Right atrium auricular region (tissue), 2 donors: ENCODE measurements around the gene POLR2E. TPM values are rescaled to one million over a fixed set of nuclear protein-coding genes. Genes with fewer than 3 reads are reported as not detected.
A peak's percentile ranks its signal among the peaks of the same experiment; 100 is the strongest.
"Not testable (repeated sequence)": the region's sequence is repeated elsewhere in the genome, so short reads cannot be mapped to it uniquely, and the experiment has no call there.

ENCODE experiments used
- DNase-seq: peaks from one replicate; pipeline ENCODE4 v3.0.0-alpha.2; 2019; ENCODE audit warnings: low spot score
- H3K27ac ChIP-seq, 2 donors: fragments of 200-600 bp; sonication (generic); 1 replicate in 1 of 2; 2 replicates in 1 of 2; pipeline ENCODE4 v1.5.1; 2016 to 2019
- H3K27me3 ChIP-seq, 2 donors: fragments of 200-600 bp; sonication (generic); one replicate each; pipeline versions ENCODE4 v1.5.1 to v1.6.0; 2017 to 2019
- H3K36me3 ChIP-seq: fragments of 200-600 bp; sonication (generic); one replicate; pipeline ENCODE4 v1.5.1; 2016
- H3K4me1 ChIP-seq, 2 donors: fragments of 200-600 bp; sonication (generic); one replicate each; pipeline versions ENCODE4 v1.5.1 to v1.6.0; 2017 to 2019
- H3K4me3 ChIP-seq, 2 donors: fragments of 200-600 bp; sonication (generic); 1 replicate in 1 of 2; 2 replicates in 1 of 2; pipeline ENCODE4 v1.5.1; 2017 to 2019; ENCODE audit warnings: mild to moderate bottlenecking in 1 of 2, moderate library complexity in 1 of 2
- H3K9me3 ChIP-seq, 2 donors: fragments of 200-600 bp; sonication (generic); one replicate each; pipeline ENCODE4 v1.5.1; 2019
- total RNA-seq, 2 donors: library from RNA; depleted of rRNA; stranded (reverse); fragments of >200 nt; gene quantifications; one replicate each; pipeline ENCODE4 v1.1.0, GENCODE V29; 2016
- TF ChIP-seq, protein P1 (sequence below), 2 donors: fragments of 200-600 bp; sonication (generic); IDR thresholded peaks; one replicate each; pipeline ENCODE4 v1.5.1; 2019; ENCODE audit warnings: antibody characterized with exemption in 2 of 2

Gene POLR2E
- total RNA-seq, 2 donors from 2014 or later, result 149 to 252 TPM

DNA sequence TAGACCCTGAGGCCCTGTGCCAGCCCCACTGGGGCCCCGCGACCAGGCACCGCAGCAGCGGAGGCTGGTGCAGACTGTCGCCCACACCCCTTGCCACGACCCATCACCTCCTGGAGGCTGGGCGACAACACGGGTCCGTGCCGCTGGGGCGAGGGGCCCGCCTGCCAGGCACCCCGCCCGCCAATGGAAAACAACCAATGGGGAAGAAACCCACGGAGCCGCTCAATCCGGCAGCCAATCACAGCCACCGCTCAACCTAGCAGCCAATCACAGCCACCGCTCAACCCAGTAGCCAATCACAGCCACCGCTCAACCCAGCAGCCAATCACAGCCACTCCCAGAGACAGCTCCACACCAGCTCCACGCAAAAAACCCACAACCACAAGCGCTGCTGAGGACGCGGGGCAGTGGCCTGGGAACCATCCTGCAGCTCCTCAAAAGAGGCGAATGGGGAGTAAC, 38.3 kb upstream of the POLR2E start:
- no peak overlapping the region for H3K4me3 ChIP-seq
- H3K9me3 ChIP-seq, result no peaks in the 10 kb centered on the region
- peak overlapping the region; percentile 78 to 80 for H3K27ac ChIP-seq
- H3K27me3 ChIP-seq, result no peaks in the 10 kb centered on the region
- TF ChIP-seq, protein P1, sequence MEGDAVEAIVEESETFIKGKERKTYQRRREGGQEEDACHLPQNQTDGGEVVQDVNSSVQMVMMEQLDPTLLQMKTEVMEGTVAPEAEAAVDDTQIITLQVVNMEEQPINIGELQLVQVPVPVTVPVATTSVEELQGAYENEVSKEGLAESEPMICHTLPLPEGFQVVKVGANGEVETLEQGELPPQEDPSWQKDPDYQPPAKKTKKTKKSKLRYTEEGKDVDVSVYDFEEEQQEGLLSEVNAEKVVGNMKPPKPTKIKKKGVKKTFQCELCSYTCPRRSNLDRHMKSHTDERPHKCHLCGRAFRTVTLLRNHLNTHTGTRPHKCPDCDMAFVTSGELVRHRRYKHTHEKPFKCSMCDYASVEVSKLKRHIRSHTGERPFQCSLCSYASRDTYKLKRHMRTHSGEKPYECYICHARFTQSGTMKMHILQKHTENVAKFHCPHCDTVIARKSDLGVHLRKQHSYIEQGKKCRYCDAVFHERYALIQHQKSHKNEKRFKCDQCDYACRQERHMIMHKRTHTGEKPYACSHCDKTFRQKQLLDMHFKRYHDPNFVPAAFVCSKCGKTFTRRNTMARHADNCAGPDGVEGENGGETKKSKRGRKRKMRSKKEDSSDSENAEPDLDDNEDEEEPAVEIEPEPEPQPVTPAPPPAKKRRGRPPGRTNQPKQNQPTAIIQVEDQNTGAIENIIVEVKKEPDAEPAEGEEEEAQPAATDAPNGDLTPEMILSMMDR (IDR thresholded peaks at IDR 0.05), result no peak
- DNase-seq, result no peak
- peaks cover 0 to 56% of the 10 kb centered on the region in 2 donors for H3K4me1 ChIP-seq
- no peaks in the 10 kb centered on the region for H3K36me3 ChIP-seq

DNA sequence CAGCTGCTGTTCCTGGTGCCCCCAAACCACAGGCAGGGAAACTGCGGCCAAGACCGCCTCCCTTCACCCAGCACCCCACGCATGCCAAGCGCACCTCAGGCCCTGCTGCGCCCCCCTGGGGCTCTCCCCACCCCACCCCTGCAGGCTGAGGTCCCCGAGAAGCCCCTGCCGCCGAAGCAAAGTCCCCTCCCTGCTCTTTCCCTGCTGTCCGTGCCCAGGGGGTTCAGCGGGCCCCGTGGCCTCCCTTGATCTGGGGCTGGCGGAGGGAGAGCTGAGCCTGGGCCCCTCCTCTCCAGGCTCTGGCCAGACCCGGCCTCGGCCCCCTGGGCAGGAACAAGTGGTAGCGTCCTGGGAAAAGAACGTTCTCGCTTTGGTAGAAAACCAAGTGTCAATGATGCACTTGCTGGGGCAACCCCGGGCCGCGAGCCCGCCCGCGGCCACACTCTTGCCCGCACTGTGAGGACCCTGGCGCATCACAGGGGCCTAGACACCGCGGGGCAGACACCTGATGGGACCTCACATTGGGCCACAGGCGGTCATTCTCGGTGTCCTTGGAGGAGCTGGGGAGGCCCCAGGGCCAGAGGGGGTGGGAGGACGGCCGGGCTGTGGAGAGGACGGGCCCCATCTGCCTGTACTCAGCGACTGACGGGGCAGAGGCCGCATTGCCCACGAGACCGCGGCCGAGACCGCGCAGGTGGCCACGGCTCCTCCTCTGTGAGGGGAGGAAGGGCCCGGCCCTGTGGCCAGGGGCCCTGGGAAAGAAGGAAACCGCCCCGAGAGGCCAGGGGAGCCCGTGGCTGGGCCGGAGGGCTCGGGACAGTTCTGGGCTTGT, 37.6 kb upstream of the POLR2E start:
- no peaks in the 10 kb centered on the region for H3K27me3 ChIP-seq
- DNase-seq, result no peak
- peak overlapping the region; percentile 78 to 80 for H3K27ac ChIP-seq
- H3K36me3 ChIP-seq, result peaks cover 4% of the 10 kb centered on the region
- no peaks in the 10 kb centered on the region for H3K9me3 ChIP-seq
- peaks cover 0 to 56% of the 10 kb centered on the region in 2 donors for H3K4me1 ChIP-seq
- H3K4me3 ChIP-seq, result peak overlapping the region; percentile 58 to 60
- TF ChIP-seq, protein P1 (IDR thresholded peaks at IDR 0.05), result no peak

DNA sequence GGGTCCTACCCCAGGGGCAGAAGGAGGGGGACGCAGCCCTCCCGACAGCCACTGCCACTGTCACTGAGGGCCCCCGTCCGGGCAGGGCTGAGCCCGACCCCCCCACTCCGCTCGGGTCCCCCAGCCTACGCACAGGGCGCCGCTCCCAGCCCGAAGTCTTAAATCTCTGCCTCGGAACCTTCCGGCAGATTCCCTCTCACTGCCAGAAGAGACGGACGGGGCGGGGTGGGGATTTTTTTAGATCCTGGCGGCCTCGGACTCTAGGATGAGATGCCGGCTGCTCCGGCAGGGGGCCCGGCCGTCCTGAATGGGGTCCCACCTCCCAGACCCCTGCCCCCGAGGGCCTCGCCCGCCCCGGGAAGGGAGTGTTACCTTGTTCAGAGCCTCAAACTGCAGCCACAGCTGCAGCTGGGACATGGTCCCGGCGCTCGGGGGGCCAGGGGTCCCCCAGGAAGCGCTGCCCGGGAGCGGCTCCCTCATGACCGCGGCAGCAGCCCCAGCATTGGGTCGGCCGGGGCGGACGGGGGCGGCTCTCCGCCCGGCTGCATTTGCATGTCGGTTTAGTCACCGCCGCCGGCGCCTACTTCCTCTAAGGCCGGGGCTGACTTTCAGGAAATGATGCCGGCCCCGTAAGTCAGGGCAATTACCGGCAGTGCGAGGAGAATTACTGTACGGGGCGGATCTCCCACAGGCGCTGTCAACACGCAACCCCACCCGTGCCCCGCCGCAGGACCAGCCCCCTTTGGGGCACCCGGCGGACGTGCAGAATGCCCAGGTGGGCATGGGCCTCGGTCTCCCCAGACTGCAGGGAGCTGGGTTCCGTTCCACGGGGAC, 36.8 kb upstream of the POLR2E start:
- DNase-seq, result peak; percentile 96
- Histone ChIP-seq H3K27me3 (no peaks in the 10 kb centered on the region), H3K27ac (peak overlapping the region; percentile 78 to 80), H3K36me3 (peaks cover 12% of the 10 kb centered on the region), H3K4me1 (peaks cover 0 to 56% of the 10 kb centered on the region in 2 donors), H3K4me3 (peak overlapping the region; percentile 58 to 60), H3K9me3 (no peaks in the 10 kb centered on the region)
- TF ChIP-seq, protein P1 (IDR thresholded peaks at IDR 0.05), result peak in 1 of 2 donors; percentile 23

DNA sequence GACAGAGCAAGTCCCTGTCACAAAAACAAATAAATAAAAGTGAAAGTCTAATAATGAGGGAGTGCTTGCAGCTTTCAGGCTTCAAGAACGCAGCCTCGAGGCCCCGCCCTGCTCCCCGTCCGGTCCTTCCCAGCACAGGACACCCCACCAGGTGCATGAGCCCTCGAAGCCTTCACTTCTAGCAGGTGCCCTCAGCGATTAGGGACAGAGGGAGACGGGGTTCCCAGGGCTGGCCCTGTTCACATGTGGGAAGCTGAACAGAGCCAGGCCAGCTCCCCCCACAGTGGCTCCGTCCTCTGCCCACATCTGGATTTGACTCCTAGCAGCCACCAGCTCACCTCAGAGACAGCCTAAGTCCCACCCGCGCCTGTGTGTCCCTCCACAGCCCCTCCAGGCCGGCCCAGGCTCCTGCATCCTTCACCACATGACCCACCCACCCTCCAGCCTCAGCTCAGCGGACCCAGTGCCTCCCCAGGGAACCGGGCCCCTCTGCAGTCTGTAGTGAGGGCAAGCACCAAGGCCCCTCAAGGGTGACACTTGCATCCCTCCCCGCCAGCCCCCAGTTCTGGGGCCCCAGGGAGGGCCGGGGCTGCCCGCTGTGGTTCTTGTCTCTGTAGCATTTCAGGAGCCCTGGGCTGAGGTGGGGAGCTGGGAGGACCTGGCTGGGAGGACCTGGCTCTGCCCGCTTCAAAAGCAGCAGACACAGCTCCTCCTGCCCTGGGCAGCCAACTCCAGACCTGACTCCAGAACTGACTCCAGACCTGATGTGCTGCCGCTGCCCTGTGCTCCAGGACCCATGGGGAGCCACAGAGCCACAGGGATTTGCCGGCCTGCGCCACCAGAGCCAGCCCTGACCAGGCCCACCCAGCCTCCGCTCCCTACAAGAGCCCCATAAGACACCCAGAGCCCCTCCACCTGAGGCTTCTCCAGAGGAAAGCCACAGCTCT, 35.9 kb upstream of the POLR2E start:
- TF ChIP-seq, protein P1 (IDR thresholded peaks at IDR 0.05), result no peak
- H3K36me3 ChIP-seq, result peaks cover 21% of the 10 kb centered on the region

DNA sequence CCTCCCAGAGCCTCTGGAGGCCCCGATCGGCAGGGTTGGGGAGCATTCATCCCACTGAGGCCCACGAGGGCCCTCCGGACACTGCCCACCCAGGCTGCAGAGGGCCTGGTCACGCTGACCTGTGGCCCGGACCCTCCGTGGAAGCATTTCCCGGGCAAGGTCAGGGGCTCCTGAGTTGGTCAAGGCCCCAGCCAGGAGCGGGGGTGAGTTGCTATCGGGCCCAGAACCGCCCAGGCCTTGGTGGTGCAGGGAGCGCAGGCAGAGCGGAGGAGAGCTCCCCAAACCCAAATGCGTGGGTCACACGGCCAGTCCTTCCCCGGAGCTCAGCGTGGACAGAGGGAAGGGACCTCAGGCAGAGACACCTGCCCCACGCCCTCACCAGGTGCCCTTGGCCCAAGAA, 34.4 kb upstream of the POLR2E start:
- no peak overlapping the region for H3K4me3 ChIP-seq

More for the DNA sequence above, 35.9 kb upstream of the POLR2E start:
- no peak for DNase-seq
- Histone ChIP-seq H3K27me3 (no peaks in the 10 kb centered on the region), H3K9me3 (no peaks in the 10 kb centered on the region), H3K4me3 (peak overlapping the region; percentile 58 to 60), H3K27ac (peak overlapping the region; percentile 78 to 80), H3K4me1 (peaks cover 0 to 48% of the 10 kb centered on the region in 2 donors)

DNA sequence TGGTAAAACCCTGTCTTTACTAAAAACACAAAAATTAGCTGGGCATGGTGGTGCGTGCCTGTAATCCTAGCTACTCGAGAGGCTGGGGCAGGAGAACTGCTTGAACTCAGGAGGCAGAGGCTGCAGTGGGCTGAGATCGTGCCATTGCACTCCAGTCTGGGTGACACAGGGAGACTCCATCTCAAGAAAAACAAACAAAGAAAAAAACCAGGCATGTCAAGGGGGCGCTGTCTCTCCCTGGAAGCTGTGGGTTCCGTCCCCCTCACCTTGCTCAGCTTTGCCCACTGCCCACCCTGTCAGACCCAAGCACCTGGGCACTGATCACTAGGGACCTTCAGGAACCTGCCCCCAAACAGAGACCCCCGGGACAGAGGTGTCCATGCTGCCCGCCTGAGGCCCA, 33.9 kb upstream of the POLR2E start:
- Histone ChIP-seq H3K36me3 (peaks cover 40% of the 10 kb centered on the region), H3K4me1 (peaks cover 0 to 40% of the 10 kb centered on the region in 2 donors)
- not testable (repeated sequence) for DNase-seq, H3K9me3 ChIP-seq, H3K27me3 ChIP-seq, H3K27ac ChIP-seq, H3K4me3 ChIP-seq

More for the DNA sequence above, 34.4 kb upstream of the POLR2E start:
- Histone ChIP-seq H3K4me1 (peaks cover 0 to 40% of the 10 kb centered on the region in 2 donors), H3K36me3 (peaks cover 36% of the 10 kb centered on the region), H3K9me3 (no peaks in the 10 kb centered on the region), H3K27ac (no peak overlapping the region), H3K27me3 (no peaks in the 10 kb centered on the region)
- no peak for DNase-seq
- TF ChIP-seq, protein P1 (IDR thresholded peaks at IDR 0.05), result no peak
